HG03108 (cell line): ENCODE measurements around the gene GSG1L.

Source experiments
- ATAC-seq: cut with Tn5 transposase; IDR thresholded peaks from one replicate; pipeline ENCODE4 v1.9.1; 2021; ENCODE audit warnings: moderate library complexity; ENCODE audit not compliant: unreplicated experiment

Gene GSG1L

GRCh38 chr16:28092721-28093384 is 29.3 kb upstream of the GSG1L start:
- no peak for ATAC-seq

- ATAC-seq, result no peak
These were observed 28.1 kb upstream of the GSG1L start for GRCh38 chr16:28091656-28092055.

GRCh38 chr16:28090646-28091377 is 27.3 kb upstream of the GSG1L start:
- ATAC-seq, result no peak

GRCh38 chr16:28089992-28090365 is 26.5 kb upstream of the GSG1L start:
- no peak for ATAC-seq

- no peak for ATAC-seq
These were observed 25.9 kb upstream of the GSG1L start for GRCh38 chr16:28089205-28089991.

- no peak for ATAC-seq
These were observed 24.3 kb upstream of the GSG1L start for GRCh38 chr16:28087675-28088300.

- no peak for ATAC-seq
These were observed 23.7 kb upstream of the GSG1L start for GRCh38 chr16:28087140-28087660.

GRCh38 chr16:28086186-28087139 is 22.9 kb upstream of the GSG1L start:
- no peak for ATAC-seq

- no peak for ATAC-seq
These were observed 22.1 kb upstream of the GSG1L start for GRCh38 chr16:28085389-28086171.

- ATAC-seq, result no peak
These were observed 20.7 kb upstream of the GSG1L start for GRCh38 chr16:28084209-28084608.

- ATAC-seq, result no peak
These were observed 19.1 kb upstream of the GSG1L start for GRCh38 chr16:28082624-28083023.

- ATAC-seq, result no peak
These were observed 18.0 kb upstream of the GSG1L start for GRCh38 chr16:28081391-28081968.

- ATAC-seq, result no peak
These were observed 14.7 kb upstream of the GSG1L start for GRCh38 chr16:28078261-28078660.

- ATAC-seq, result no peak
These were observed 10.3 kb upstream of the GSG1L start for GRCh38 chr16:28073836-28074235.

- no peak for ATAC-seq
These were observed 8.6 kb upstream of the GSG1L start for GRCh38 chr16:28072087-28072486.

GRCh38 chr16:28069971-28070794 is 6.7 kb upstream of the GSG1L start:
- no peak for ATAC-seq

- ATAC-seq, result no peak
These were observed 5.5 kb upstream of the GSG1L start for GRCh38 chr16:28068976-28069375.
